Keratinocyte (primary cell): Measurements from ENCODE around the gene AGBL2. TPM values are rescaled to one million over a fixed set of nuclear protein-coding genes. Genes with fewer than 3 reads are reported as not detected.

Experiments used
- DNase-seq: peaks from one replicate; pipeline ENCODE4 v3.0.0-alpha.2; 2011; ENCODE audit warnings: low read depth, missing footprints, low spot score
- FAIRE-seq: peaks from 2 replicates; lab custom pipeline; 2011; peaks lifted over from hg19 to GRCh38; lab: Jason Lieb, UNC
- H2AFZ ChIP-seq: 2 replicates; pipeline ENCODE4 v1.6.0; 2012; ENCODE audit warnings: low read length, control low read depth, inconsistent platforms; ENCODE audit not compliant: control insufficient read depth
- H3K27ac ChIP-seq: 2 replicates; pipeline ENCODE4 v1.5.1; 2011; ENCODE audit warnings: low read length; ENCODE audit not compliant: control insufficient read depth, insufficient read depth
- H3K27me3 ChIP-seq: 3 replicates; pipeline ENCODE4 v1.6.0; 2011; ENCODE audit warnings: low read length; ENCODE audit not compliant: control insufficient read depth, insufficient read depth; ENCODE audit errors: extremely low read depth
- H3K36me3 ChIP-seq, 2 experiments: 2 replicates in 1 of 2; 3 replicates in 1 of 2; pipeline ENCODE4 v1.5.1; 2011; ENCODE audit warnings: low read length in 2 of 2, mild to moderate bottlenecking in 1 of 2; ENCODE audit not compliant: control insufficient read depth in 2 of 2, insufficient read depth in 2 of 2; ENCODE audit errors: extremely low read depth in 1 of 2
- H3K4me1 ChIP-seq: 3 replicates; pipeline ENCODE4 v1.5.1; 2011; ENCODE audit warnings: low read length; ENCODE audit not compliant: control insufficient read depth, insufficient read depth; ENCODE audit errors: extremely low read depth
- H3K4me2 ChIP-seq: 3 replicates; pipeline ENCODE4 v1.6.0; 2011; ENCODE audit warnings: low read depth, low read length; ENCODE audit not compliant: control insufficient read depth, insufficient read depth; ENCODE audit errors: extremely low read depth
- H3K4me3 ChIP-seq, 3 experiments: fragments of 200-600 bp in 1 of 3; sonication (generic) in 1 of 3; 2 replicates in 2 of 3; 3 replicates in 1 of 3; pipeline ENCODE4 v1.5.1; 2011 to 2016; ENCODE audit warnings: low read length in 3 of 3, mild to moderate bottlenecking in 3 of 3, control low read depth in 2 of 3, inconsistent platforms in 1 of 3, low read depth in 1 of 3, mixed read lengths in 1 of 3, mixed run types in 1 of 3, moderate library complexity in 1 of 3; ENCODE audit not compliant: control insufficient read depth in 2 of 3, insufficient read depth in 2 of 3; ENCODE audit errors: extremely low read depth in 1 of 3
- H3K79me2 ChIP-seq: 2 replicates; pipeline ENCODE4 v1.6.0; 2012; ENCODE audit warnings: low read length; ENCODE audit not compliant: control insufficient read depth, insufficient read depth
- H3K9ac ChIP-seq: 3 replicates; pipeline ENCODE4 v1.6.0; 2011; ENCODE audit warnings: low read length; ENCODE audit not compliant: control insufficient read depth, insufficient read depth; ENCODE audit errors: extremely low read depth
- H3K9me1 ChIP-seq: 3 replicates; pipeline ENCODE4 v1.6.0; 2011; ENCODE audit warnings: low read length; ENCODE audit not compliant: control insufficient read depth, insufficient read depth; ENCODE audit errors: extremely low read depth
- H3K9me3 ChIP-seq: 2 replicates; pipeline ENCODE4 v1.5.1; 2012; ENCODE audit warnings: low read depth, low read length; ENCODE audit not compliant: control insufficient read depth
- H4K20me1 ChIP-seq: 3 replicates; pipeline ENCODE4 v1.6.0; 2011; ENCODE audit warnings: low read length; ENCODE audit not compliant: control insufficient read depth, insufficient read depth; ENCODE audit errors: extremely low read depth
- CTCF ChIP-seq, 3 experiments: IDR thresholded peaks in 1 of 3; conservative IDR thresholded peaks in 1 of 3; optimal IDR thresholded peaks in 1 of 3; 2 replicates in 2 of 3; 3 replicates in 1 of 3; pipeline versions ENCODE3 to v1.5.1; 2011; ENCODE audit warnings: low read length in 3 of 3, mild to moderate bottlenecking in 3 of 3, moderate library complexity in 2 of 3, control low read depth in 1 of 3, inconsistent platforms in 1 of 3; ENCODE audit not compliant: insufficient read depth in 2 of 3; ENCODE audit errors: extremely low read depth in 1 of 3
- EZH2 ChIP-seq: IDR thresholded peaks from one replicate; pipeline ENCODE4 v1.6.1; 2012; ENCODE audit warnings: inconsistent platforms, mild to moderate bottlenecking, low read length, moderate library complexity
- dilution Hi-C: fragments of 300-500 bp; cut with MboI; formaldehyde crosslinking; loops from one replicate; pipeline ENCODE4 v1.7.0; 2020; ENCODE audit warnings: low sequenced_read_pairs; ENCODE audit not compliant: extremely low pct_ligation_motif_present
- polyA plus RNA-seq, 5 experiments: library from polyadenylated mRNA; depleted of rRNA in 3 of 5; stranded (reverse) in 3 of 5; stranded (forward) in 1 of 5; unstranded in 1 of 5; fragments of >200 nt; gene quantifications; 1 replicate in 1 of 5; 2 replicates in 3 of 5; 3 replicates in 1 of 5; pipeline versions ENCODE4 v1.2.1 to v1.2.3, GENCODE V29; 2011 to 2012; ENCODE audit warnings: missing spikeins in 2 of 5, low read depth in 1 of 5, low replicate concordance in 1 of 5

AGBL2 gene
- polyA plus RNA-seq, 1 donor (not counting 4 experiments of a cell fraction or from before 2014, with no cell fraction given) = 1.3 TPM

DNA sequence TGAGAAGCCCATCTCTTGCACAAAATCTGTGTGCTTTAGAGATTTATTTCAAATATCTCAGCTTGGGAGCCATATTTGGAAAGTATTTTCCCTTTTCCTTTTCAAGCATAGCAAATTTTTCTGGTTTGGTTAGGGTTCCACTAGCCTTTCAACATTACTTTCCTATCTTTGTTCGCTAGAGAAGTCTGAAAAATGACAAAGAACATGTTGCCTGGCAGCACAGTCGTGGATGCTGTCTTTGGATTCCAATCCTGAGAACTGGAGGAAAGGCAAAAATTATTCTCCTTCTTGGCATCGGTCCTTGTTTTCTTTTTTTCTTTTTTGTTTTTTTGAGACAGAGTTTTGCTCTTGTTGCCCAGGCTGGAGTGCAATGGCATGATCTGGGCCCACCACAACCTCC, 65.9 kb downstream of the AGBL2 start:
- no peak for DNase-seq
- dilution Hi-C loops = no loop called here
- TF ChIP-seq EZH2 (no peak), CTCF (optimal IDR thresholded peaks at IDR 0.05 in 1 of 3, IDR thresholded peaks at IDR 0.05 in 1 of 3, conservative IDR thresholded peaks at IDR 0.05 in 1 of 3; ENCODE audit: extremely low read depth in 1 of 3, insufficient read depth in 2 of 3, low read length in 3 of 3) (no peak)
- FAIRE-seq = no peak
- no peaks in the 10 kb centered on the region for H3K27me3 ChIP-seq
- H3K9me1 ChIP-seq = no peaks in the 10 kb centered on the region
- H3K4me3 ChIP-seq = no peak overlapping the region
- no peaks in the 10 kb centered on the region for H3K79me2 ChIP-seq
- no peak overlapping the region for H3K4me2 ChIP-seq
- H4K20me1 ChIP-seq = no peaks in the 10 kb centered on the region
- H3K36me3 ChIP-seq = no peaks in the 10 kb centered on the region
- H3K9ac ChIP-seq = no peak overlapping the region
- H3K9me3 ChIP-seq = no peaks in the 10 kb centered on the region
- no peaks in the 10 kb centered on the region for H3K4me1 ChIP-seq
- no peak overlapping the region for H2AFZ ChIP-seq
- H3K27ac ChIP-seq = no peak overlapping the region

GRCh38 chr11:47646019-47646418, 69.2 kb downstream of the AGBL2 start:
- H3K9me3 ChIP-seq = no peaks in the 10 kb centered on the region
- H4K20me1 ChIP-seq = no peaks in the 10 kb centered on the region
- H3K9me1 ChIP-seq = no peaks in the 10 kb centered on the region
- FAIRE-seq (no peak), DNase-seq (no peak)
- peaks cover 13% of the 10 kb centered on the region for H3K79me2 ChIP-seq
- no peak overlapping the region for H3K27ac ChIP-seq
- H2AFZ ChIP-seq = no peak overlapping the region
- no peak overlapping the region for H3K9ac ChIP-seq
- TF ChIP-seq EZH2 (no peak), CTCF (optimal IDR thresholded peaks at IDR 0.05 in 1 of 3, IDR thresholded peaks at IDR 0.05 in 1 of 3, conservative IDR thresholded peaks at IDR 0.05 in 1 of 3; ENCODE audit: extremely low read depth in 1 of 3, insufficient read depth in 2 of 3, low read length in 3 of 3) (no peak)
- H3K27me3 ChIP-seq = no peaks in the 10 kb centered on the region
- no peaks in the 10 kb centered on the region for H3K36me3 ChIP-seq
- H3K4me2 ChIP-seq = no peak overlapping the region
- H3K4me3 ChIP-seq = no peak overlapping the region
- dilution Hi-C loops = no loop called here
- H3K4me1 ChIP-seq = peaks cover 6% of the 10 kb centered on the region
